Endodermal cell (in vitro differentiated cells): ENCODE measurements around the gene TESK2. TPM values are rescaled to one million over a fixed set of nuclear protein-coding genes. Genes with fewer than 3 reads are reported as not detected.

Source experiments
- DNase-seq: peaks from one replicate; pipeline ENCODE4 v3.0.0-alpha.2; 2017
- H3K27ac ChIP-seq: 2 replicates; pipeline ENCODE4 v1.5.1; 2013; ENCODE audit warnings: mild to moderate bottlenecking, low read depth, low read length, moderate library complexity
- H3K27me3 ChIP-seq: 2 replicates; pipeline ENCODE4 v1.6.1; 2013; ENCODE audit warnings: mild to moderate bottlenecking, low read length, moderate library complexity; ENCODE audit not compliant: insufficient read depth, control insufficient read depth, poor library complexity, severe bottlenecking
- H3K36me3 ChIP-seq: 2 replicates; pipeline ENCODE4 v1.7.0; 2013; ENCODE audit warnings: mild to moderate bottlenecking, low read length, moderate library complexity; ENCODE audit not compliant: control insufficient read depth, insufficient read depth
- H3K4me1 ChIP-seq: one replicate; pipeline ENCODE4 v1.7.0; 2013; ENCODE audit warnings: low read length; ENCODE audit not compliant: control insufficient read depth, insufficient read depth
- H3K4me3 ChIP-seq: 2 replicates; pipeline ENCODE4 v1.5.1; 2013; ENCODE audit warnings: mild to moderate bottlenecking, low read length, moderate library complexity
- H3K9ac ChIP-seq: 2 replicates; pipeline ENCODE4 v1.6.1; 2013; ENCODE audit warnings: mild to moderate bottlenecking, low read length, moderate library complexity; ENCODE audit not compliant: poor library complexity, severe bottlenecking; ENCODE audit errors: extremely low read depth
- H3K9me3 ChIP-seq: 2 replicates; pipeline ENCODE4 v1.6.1; 2013; ENCODE audit warnings: mild to moderate bottlenecking, low read length, moderate library complexity; ENCODE audit not compliant: control insufficient read depth
- H3K27ac Mint-ChIP-seq: 2 replicates; pipeline ENCODE4 v1.8.0; 2020; ENCODE audit warnings: mixed read lengths
- H3K27me3 Mint-ChIP-seq: 2 replicates; pipeline ENCODE4 v1.8.0; 2021; ENCODE audit warnings: mild to moderate bottlenecking, mixed read lengths; ENCODE audit not compliant: insufficient read depth
- H3K36me3 Mint-ChIP-seq: 2 replicates; pipeline ENCODE4 v1.8.0; 2020; ENCODE audit warnings: low read depth, mixed read lengths
- H3K4me1 Mint-ChIP-seq: 2 replicates; pipeline ENCODE4 v1.8.0; 2020; ENCODE audit warnings: mixed read lengths
- H3K4me3 Mint-ChIP-seq: 2 replicates; pipeline ENCODE4 v1.8.0; 2020; ENCODE audit warnings: mild to moderate bottlenecking, moderate library complexity, mixed read lengths
- H3K9me3 Mint-ChIP-seq: 2 replicates; pipeline ENCODE4 v1.8.0; 2020; ENCODE audit warnings: mild to moderate bottlenecking, mixed read lengths
- CTCF ChIP-seq: fragments of 200-600 bp; sonication (generic); conservative IDR thresholded peaks from 2 replicates; pipeline ENCODE4 v1.5.0; 2021; ENCODE audit warnings: antibody characterized with exemption, mild to moderate bottlenecking
- WGBS, 2 experiments: methylation state at CpG; one replicate each; pipeline versions ENCODE4 v1.1.5 to v1.1.7; 2013; ENCODE audit warnings: missing lambda C conversion rate in 2 of 2, mixed read lengths in 1 of 2; ENCODE audit not compliant: insufficient coverage in 1 of 2, insufficient read length in 1 of 2; 5-methylcytosine and 5-hydroxymethylcytosine counted together
- total RNA-seq, 2 donors: library from RNA; stranded (reverse); fragmentation: NEBNext Ultra II Directional in 1 of 2; extraction: Animal tissue kit (Norgen Biotek cat#: 25700) in 1 of 2; gene quantifications; 2 replicates in 1 of 2; 3 replicates in 1 of 2; pipeline ENCODE4 v1.2.1, GENCODE V29; 2021

Gene TESK2
- total RNA-seq, 2 donors from 2014 or later: 9.7 to 10.3 TPM

- Histone ChIP-seq H3K9ac (no peak overlapping the region), H3K4me3 (no peak overlapping the region), H3K4me1 (peaks cover 5% of the 10 kb centered on the region), H3K9me3 (no peaks in the 10 kb centered on the region), H3K27ac (no peak overlapping the region), H3K36me3 (no peaks in the 10 kb centered on the region), H3K27me3 (no peaks in the 10 kb centered on the region)
- peaks cover 4% of the 10 kb centered on the region for H3K36me3 Mint-ChIP-seq
- H3K4me1 Mint-ChIP-seq: peaks cover 2% of the 10 kb centered on the region
- no peaks in the 10 kb centered on the region for H3K27me3 Mint-ChIP-seq
- no peak for DNase-seq
- WGBS, 2 experiments: 56 to 74% methylated on average over 3 to 6 of the region's 6 CpGs
- H3K4me3 Mint-ChIP-seq: no peak overlapping the region
- no peak overlapping the region for H3K27ac Mint-ChIP-seq
- TF ChIP-seq CTCF: no peak
- H3K9me3 Mint-ChIP-seq: no peaks in the 10 kb centered on the region
These were observed 76.2 kb downstream of the TESK2 start for GRCh38 chr1:45414746-45415145.

- TF ChIP-seq CTCF: no peak
- no peak for DNase-seq
- no peaks in the 10 kb centered on the region for H3K27me3 ChIP-seq
- H3K36me3 Mint-ChIP-seq: no peaks in the 10 kb centered on the region
- no peaks in the 10 kb centered on the region for H3K36me3 ChIP-seq
- no peak overlapping the region for H3K9ac ChIP-seq
- no peak overlapping the region for H3K4me3 Mint-ChIP-seq
- peaks cover 2% of the 10 kb centered on the region for H3K4me1 Mint-ChIP-seq
- no peak overlapping the region for H3K27ac ChIP-seq
- H3K9me3 Mint-ChIP-seq: no peaks in the 10 kb centered on the region
- H3K27me3 Mint-ChIP-seq: no peaks in the 10 kb centered on the region
- no peak overlapping the region for H3K4me3 ChIP-seq
- WGBS, 2 experiments: 78 to 83% methylated on average over 1 to 2 of the region's 2 CpGs
- H3K27ac Mint-ChIP-seq: no peak overlapping the region
- no peaks in the 10 kb centered on the region for H3K9me3 ChIP-seq
- H3K4me1 ChIP-seq: peaks cover 5% of the 10 kb centered on the region
These were observed 78.1 kb downstream of the TESK2 start for GRCh38 chr1:45412899-45413298.

GRCh38 chr1:45411510-45411899 is 79.5 kb downstream of the TESK2 start:
- H3K27ac Mint-ChIP-seq: no peak overlapping the region
- peak; percentile 38 for DNase-seq
- H3K9ac ChIP-seq: no peak overlapping the region

More at GRCh38 chr1:45411510-45411899, 79.5 kb downstream of the TESK2 start:
- Histone ChIP-seq H3K36me3 (no peaks in the 10 kb centered on the region), H3K4me1 (peaks cover 5% of the 10 kb centered on the region), H3K4me3 (no peak overlapping the region), H3K9me3 (no peaks in the 10 kb centered on the region), H3K27me3 (no peaks in the 10 kb centered on the region), H3K27ac (no peak overlapping the region)
- peak; percentile 53 for TF ChIP-seq CTCF
- Mint-ChIP-seq H3K9me3 (no peaks in the 10 kb centered on the region), H3K27me3 (no peaks in the 10 kb centered on the region), H3K4me3 (no peak overlapping the region), H3K4me1 (peaks cover 2% of the 10 kb centered on the region), H3K36me3 (no peaks in the 10 kb centered on the region)
- WGBS, 2 experiments: 69 to 86% methylated on average over 2 to 3 of the region's 3 CpGs
